Endothelial cell of hepatic sinusoid (primary cell): Measurements from ENCODE around the gene RFX3.

Experiments
- in situ Hi-C: cut with HindIII; loops from 2 replicates; pipeline ENCODE4 v1.10.0; 2017; ENCODE audit warnings: low sequenced_read_pairs

Gene RFX3

DNA sequence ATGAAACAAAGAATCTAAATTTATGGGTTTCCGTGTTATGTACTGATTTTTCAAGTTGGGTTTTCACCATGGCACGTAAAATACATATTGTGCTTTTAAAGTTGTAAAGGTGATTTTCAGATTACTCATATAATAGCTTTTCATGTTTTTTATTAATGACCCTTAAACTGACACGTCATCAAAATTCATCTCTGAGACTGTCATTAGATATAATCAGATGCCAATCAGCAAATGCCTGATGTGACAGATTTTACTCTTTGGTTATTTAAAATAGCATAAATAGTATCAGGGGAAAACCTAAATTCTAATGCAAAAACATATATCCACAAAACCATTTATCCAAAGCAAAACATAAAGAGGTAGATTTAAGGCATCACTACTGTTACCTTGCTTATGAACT, 11.0 kb downstream of the RFX3 start:
- in situ Hi-C loops, result no loop called here

DNA sequence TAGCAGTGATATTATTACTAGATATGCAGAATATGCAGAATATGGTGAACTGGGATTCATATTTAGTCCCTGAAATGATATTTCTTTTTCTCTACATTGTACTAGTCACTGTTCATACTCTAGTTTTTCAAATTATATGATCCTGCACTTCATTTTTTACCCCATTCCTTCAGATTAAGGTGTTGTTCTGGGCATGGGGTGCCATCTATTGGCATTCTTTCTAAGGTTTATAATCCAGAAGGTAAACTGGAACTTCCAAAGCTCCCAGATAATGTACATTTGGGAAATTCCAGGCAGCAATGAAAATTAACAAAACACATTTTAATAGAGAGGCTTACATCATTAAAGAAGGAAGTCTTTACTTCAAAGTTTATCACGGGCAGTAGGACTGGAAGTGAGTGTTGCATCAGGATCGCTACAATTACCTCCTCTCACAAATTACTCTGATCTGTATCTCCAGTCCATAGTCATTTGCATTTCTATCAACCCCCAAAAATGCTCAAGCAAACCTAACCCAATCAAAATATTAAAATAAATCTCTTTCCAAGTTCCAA, 12.5 kb downstream of the RFX3 start:
- in situ Hi-C loops, result no loop called here

DNA sequence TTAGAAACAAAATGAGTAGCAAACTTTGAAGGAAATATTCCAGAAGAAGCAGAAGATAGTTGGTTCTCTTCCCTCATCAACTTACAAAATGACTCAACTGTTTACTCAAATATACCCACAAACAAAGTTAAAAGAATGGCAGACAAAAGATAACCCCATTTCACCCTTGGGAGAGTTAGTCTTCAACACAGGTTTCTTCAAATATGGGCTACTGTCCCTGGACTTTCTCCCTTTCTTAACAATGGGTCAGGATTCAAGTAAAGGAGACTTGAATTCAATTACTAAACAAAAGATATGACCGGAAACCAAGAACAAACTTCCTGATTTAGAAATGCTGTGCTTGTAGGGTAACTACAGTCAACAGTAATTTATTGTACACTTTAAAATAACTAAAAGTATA, 14.2 kb downstream of the RFX3 start:
- in situ Hi-C loops, result no loop called here

DNA sequence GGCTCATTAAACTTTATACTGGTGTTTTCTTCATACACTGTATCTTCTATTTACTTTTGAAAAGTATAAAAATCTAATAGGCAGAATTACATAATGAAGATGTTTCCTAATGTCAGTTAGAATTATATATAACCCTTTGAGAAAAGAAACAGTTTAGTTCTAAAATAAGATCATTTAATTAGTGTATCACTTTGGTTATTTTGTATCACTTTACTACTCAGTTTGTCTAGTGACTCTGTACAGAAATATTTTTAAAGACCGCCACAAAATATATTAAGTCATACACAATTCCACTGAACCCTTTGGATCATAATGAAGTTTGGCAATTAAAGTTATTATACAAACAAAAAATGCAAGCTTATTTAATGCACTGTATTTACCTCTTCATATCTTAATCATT, 15.0 kb downstream of the RFX3 start:
- in situ Hi-C loops, result no loop called here

DNA sequence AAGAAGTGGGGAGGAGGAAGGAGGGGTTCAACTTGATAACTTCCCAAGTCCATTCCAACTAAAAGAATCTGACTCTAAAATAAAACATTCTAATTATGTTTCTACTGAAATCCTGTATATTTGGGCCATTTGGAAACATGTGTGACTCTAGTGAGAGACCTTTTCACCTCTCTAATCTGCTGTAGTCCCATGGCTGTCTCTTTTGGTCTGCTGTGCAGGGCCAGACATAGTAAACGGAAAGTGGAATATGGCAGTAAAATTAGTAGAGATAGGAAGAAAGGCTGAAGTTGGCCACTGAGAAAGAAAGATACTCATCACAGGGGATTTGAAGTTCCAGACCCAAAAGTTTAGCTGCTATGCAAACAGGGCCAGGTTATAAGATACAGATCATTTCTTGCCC, 15.9 kb downstream of the RFX3 start:
- in situ Hi-C loops, result no loop called here

DNA sequence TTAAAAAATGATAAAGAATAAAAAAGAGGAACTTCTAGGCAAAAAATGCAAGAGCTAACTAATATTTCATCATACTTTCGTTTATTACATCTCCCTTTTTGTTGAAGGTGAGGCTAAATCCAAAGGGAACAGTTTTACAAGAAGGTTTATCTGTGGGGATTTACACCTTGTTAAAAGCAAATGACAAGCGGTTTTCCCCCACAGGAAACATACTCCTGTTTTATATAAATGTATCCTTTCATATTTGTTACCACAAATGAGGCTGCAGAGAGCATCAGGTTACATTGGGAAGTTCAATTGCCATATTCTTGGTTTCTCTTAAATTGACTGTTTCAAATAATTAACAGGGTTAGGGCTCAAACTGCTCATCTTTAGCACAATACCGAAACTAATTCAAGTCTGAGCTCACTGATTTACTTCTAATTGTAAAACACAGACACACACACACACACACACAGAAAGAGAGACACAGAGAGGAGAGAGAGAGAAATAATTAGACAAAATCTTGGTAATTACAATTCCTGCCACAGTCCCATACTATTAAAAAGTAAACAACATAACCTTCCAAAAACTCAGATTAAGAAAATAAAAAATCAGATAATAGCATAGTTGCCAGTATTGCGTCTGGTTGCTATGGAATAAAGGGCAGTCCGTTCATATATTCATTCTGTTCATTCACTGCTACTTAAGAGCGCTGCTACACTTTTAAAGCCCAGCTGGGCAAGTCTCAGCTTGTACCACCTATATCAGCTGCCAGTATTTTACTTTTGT, 17.1 kb downstream of the RFX3 start:
- in situ Hi-C loops, result no loop called here

DNA sequence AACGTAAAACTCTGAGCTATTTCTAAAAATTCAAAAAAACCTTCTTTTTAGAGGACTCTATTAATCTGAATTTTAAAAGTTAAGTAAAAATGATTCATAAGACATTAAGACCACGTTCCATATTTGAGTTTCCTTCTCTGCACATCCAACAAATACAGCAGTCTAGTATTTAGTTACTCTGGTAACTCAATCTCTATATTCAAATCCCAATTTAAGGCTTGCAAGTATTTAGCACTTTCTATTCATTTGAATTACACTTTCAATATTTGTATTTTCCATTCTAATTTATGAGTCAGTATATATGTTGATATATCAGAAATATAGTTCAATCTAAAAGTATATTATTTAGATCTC, 17.7 kb downstream of the RFX3 start:
- in situ Hi-C loops, result no loop called here

DNA sequence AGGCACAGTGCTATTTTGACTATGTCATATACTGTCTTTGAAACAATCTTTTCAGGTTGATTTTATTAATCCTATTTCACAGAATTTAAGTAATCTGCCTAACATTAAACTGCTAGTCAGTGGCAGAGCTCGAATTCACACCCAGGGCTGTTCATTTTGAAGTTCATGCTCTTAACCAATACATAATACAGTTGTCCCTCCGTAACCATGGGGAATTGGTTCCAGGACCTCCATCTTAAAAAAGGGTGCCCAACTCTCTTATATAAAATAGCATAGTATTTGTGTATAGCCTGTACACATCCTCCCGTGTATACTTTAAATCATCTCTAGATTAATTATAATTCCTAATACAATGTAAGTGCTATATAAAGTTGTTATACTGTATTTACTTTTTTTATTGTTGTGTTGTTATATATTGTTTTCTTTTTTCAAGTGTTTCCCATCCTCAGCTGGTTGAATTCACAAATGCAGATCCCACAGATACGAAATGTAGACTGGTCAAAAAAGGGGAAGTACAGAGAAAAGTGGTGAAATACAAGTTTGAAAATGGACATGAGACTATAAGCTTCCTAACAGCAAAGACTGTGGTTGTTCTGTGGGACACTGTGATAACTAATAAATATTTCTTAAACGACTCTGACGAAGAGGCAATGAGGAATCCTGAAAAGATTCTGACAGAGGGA, 18.3 kb downstream of the RFX3 start:
- in situ Hi-C loops, result no loop called here

DNA sequence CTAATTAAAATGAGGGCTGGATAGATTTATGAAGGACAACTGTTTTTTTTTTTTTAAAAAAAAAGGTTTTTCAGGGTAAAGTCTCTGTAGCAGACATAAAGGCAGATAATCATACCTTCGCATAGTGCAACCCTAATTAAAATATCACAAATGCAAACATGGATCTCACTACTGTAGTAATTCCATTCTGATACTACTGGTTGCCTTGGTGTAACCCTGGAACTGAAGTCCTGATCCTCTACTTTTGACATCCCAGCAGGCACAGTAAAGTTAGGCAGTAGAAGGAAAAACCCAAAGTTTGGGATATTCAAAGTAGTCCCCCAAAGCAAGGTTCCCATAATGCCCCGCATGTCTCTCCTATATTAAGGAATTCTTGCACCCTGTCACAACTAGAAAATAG, 19.6 kb downstream of the RFX3 start:
- in situ Hi-C loops, result no loop called here

DNA sequence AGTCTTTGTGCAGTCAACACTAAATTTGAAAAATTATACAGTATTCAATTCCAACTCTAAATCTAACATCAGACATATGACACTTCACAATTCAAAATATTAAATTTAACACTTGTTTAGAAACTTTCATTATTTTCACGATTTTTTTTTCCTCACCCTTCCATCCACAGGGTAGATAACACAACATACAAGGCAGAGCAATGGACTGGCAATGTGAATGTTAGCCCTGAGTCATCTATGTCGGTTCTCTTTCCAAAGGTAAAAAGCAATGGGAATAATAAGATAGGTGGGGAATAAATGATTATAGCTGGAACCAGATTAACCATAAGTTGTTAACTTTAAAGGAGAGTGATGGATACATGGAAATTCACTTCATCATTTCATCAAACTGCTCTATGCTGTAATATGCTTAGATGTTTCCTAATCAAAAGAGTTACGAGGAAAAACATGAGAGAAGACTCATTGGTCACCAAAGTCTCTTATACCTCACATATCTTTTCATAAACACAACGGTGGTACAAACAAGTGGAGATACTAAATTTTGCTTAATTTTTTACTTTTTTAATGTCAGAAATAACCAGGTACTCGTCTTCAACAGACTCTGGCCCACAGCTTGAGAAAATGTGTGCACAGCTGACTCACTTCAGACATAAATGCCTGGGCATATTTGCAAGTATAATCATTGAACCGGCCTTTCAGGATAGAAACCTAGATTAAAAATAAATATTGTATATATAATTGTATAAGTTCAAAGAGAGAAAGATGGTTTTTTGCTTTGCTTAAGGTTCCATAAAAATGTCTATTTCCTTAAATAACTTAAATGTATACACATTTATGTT, 23.0 kb downstream of the RFX3 start:
- in situ Hi-C loops, result no loop called here

DNA sequence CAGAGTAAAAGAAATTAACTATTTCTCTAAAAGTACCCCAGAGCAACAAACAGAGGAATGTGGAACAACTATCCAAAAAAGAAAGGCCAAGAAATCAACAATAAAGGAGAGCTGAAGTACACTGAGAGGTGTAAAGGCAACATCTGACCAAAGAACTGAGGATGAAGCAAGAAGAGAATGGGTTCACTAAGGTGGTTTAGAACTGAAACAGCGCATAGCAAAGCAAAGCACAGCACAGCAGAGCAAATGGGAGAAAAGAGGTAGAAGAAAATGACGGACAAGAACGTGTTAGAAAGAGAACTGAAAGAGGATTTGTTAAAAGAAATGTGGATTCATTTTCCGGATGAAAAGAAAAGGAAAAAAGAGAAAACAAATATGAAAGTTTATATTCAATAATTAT, 25.8 kb downstream of the RFX3 start:
- in situ Hi-C loops, result no loop called here

DNA sequence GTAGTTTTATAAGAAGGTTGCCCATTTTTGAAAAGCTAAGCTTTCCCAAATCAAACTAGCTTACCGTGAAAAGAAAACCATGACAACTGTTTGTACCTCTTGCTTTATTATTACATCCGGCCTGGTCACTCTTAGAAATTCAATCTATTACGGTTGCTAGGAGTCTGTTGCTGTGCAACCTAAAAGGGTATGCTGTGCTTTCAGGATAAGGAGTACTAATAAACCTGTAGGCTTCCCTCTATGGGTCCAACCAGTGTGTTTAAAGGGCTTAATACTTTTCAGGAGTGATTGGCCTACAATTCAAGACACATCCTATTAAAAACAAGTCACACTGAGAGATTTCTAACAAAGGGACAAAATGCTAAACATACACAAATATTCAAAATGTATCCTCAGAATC, 27.1 kb downstream of the RFX3 start:
- in situ Hi-C loops, result no loop called here

DNA sequence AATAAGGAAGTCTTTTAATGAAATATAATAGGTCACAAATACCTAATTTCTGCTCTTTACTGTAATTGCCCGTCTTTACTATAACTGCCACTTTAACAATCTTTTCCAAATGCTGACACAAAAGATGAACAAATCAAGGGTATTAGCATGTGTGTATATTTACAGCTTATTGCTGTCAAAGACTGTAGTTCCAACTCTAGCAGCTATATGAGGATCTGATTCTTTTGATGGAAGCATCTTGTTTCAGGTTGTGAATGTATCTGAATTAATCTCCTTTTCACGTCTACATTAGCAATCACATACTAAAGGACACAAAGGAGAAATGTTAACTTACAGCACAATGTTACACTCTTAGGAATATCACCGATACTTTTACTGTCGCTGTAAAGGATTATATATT, 27.9 kb downstream of the RFX3 start:
- in situ Hi-C loops, result no loop called here

DNA sequence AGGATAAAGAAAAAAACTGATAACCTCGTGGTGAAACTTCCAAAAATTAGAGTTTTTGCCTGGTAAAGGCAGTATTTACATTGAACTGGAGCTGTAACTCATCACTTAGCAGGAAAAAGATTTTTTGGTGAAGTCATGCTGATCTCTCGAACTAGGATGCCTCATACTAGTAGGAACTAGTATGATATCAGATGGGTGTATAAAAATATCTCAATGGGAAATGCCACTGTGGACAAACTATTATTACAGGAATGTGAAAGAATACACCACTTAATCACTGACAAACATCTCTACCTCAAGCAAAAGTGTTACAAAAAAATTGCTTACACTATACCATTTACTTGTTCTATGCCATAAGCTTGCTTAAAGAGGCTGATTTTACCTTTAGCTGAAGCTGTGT, 28.4 kb downstream of the RFX3 start:
- in situ Hi-C loops, result no loop called here

DNA sequence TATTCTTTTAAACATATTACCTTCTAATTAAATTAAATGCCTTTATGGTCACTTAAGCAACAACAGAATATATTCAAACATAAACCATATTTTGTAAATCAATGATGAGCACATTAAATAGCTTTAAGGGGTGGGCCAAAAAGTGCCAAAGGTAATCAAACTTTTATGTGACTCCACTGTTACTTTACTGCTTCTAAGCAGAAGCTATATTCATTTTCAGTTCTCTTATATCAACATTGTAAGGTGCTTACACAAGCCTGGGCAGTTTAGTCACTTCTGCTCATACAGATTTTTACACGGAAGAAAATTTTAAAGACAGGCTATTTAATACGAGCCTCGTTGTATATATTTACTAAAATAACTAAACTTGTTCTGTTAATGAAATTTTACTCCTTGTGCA, 29.9 kb downstream of the RFX3 start:
- in situ Hi-C loops, result no loop called here

DNA sequence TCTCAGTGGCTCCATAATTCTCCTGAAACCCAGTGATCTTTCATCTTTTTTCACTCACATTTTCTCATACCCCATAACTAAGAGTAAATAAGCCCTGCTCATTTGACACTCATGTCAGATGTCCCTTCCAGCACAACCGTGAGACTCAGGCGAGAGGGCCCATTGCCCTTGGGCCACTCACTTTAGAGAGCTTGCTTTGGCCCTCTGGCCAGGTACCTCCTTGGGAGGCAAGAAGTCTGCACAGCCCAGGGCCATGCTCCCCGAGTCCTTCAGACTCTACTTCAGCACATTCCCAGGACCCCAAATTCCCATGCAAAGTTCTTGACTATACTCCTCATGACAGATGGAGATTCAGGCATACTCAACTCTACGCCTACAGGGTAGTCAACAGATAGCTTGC, 33.6 kb downstream of the RFX3 start:
- in situ Hi-C loops, result no loop called here

DNA sequence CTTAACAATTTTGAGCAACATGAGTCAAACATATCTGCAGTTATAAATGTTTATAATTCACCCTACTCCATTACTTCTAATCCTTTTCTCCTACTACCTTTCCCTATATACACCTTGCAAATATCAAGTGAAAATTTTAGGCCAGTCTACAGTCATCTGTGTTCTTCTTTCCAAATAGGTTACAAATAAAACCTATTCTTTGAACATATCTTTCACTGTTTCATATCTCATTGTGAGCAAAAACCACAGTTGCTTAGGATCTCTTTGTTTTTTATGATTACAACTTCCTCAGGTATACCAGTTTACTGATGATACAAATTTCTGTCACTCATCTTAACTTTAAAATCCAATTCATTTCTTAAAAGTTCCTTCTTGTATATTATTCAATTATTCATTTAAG, 34.4 kb downstream of the RFX3 start:
- in situ Hi-C loops, result no loop called here

DNA sequence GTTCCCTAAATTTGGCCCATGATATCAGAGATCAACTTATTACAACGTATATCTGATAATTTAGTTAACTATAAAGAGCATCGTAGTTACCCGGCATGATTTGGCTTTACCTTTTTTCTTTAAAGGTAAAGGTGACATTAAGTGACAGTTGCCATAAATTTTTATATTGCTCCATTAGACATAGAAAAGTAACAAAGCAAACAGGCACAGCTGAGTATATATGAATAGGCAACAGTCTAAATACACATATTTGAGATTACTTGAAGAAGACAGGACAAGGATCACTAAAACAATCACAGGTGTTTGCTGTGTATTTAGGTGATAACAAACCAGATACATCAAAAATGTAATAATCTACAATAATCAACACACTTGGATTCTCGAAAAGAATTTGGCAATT, 34.8 kb downstream of the RFX3 start:
- in situ Hi-C loops, result no loop called here

DNA sequence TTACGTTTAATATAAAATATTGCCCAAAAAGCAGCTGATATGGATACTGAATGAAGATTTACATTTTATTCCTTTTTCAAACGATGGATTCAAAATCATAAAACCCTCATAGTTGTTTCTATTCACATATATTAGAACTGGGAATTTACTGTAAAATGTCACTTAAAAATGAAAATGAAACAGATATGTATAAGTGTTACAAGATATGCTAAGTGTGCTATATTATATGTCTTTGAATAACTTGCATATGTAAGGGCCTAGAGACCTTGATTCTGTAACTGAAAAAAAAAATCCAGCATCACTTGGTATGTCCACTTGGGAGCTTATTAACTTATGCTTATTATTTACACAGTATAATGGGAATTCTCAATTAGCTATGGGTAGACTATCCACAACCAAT, 43.2 kb downstream of the RFX3 start:
- in situ Hi-C loops, result no loop called here

DNA sequence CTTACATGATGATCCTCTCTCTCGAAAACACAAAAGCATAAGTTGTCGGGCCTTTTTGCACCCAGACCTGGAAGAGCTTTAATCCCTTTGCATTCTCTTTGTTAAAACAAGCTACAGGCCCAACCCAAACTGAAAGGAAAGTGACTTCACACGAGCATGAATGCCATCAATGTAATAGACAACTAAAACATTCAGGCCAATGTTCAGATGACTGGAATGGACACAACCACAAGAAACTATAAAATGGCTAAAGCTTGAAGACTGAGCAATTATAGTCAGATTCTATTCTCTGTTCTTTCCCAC, 45.5 kb downstream of the RFX3 start:
- in situ Hi-C loops, result no loop called here

DNA sequence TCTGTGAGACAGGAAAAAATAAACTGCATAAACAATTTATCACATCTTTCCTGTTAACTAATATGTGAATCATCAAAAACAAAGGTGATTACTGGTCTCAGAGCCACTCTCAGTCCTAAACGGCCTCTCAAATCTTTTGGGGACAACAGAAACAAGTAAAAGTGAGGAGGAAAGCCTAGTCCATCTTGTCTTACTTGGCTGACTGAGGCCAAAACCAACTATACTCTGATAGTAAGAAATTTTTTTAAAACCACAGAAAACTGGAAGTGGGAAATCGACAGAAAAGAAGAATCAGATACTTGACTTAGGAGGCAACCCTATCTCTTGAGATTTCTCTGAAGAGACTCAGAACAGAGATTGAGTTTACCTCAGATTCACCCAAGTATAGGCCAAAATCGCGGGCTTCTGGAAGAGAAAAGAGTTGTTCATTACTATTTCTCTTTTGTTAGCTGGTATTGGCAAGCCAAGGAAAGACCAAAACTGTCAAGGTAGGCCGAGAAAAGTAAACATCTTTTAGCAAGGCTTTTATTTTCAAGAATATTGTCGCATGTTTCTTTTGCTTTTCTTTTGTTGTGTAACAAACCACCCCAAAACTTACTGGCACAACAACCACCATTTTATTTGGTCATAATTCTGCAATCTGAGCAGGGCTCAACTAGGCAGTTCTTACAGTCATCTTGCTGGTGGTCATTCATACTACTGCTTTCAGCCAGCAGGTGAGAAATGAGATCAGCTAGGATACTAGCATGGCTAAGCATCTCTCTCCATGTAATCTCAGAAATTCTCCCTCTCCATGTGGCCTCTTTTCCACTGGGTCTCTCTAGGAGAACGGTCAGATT, 46.1 kb downstream of the RFX3 start:
- in situ Hi-C loops, result no loop called here
